Brain microvascular endothelial cell (primary cell): Measurements from ENCODE around the gene DRD3.

Experiments used
- DNase-seq: peaks from one replicate; pipeline ENCODE4 v3.0.0-alpha.2; 2020
- H3K27ac ChIP-seq: fragments of 250-450 bp; sonication (Bioruptor Pico); 2 replicates; pipeline ENCODE4 v1.5.1; 2020; ENCODE audit warnings: mild to moderate bottlenecking, moderate library complexity
- H3K27me3 ChIP-seq: fragments of 250-450 bp; sonication (Bioruptor Pico); replicated peaks from 2 replicates; pipeline ENCODE4 v1.5.1; 2020; ENCODE audit warnings: mild to moderate bottlenecking
- H3K36me3 ChIP-seq: fragments of 250-450 bp; sonication (Bioruptor Pico); replicated peaks from 2 replicates; pipeline ENCODE4 v1.5.1; 2020; ENCODE audit warnings: mild to moderate bottlenecking
- H3K4me3 ChIP-seq: 2 replicates; pipeline ENCODE4 v1.5.1; 2011; ENCODE audit warnings: low read depth, mild to moderate bottlenecking, control low read depth, low read length, moderate library complexity
- CTCF ChIP-seq: IDR thresholded peaks from 2 replicates; pipeline ENCODE4 v1.5.1; 2011; ENCODE audit warnings: low read depth, mild to moderate bottlenecking, moderate library complexity, low read length, control low read depth, inconsistent platforms; ENCODE audit errors: missing control alignments
- in situ Hi-C: cut with HindIII; loops from 2 replicates; pipeline ENCODE4 v1.10.0; 2017; ENCODE audit warnings: low sequenced_read_pairs, low pct_ligation_motif_present

The DRD3 gene

DNA sequence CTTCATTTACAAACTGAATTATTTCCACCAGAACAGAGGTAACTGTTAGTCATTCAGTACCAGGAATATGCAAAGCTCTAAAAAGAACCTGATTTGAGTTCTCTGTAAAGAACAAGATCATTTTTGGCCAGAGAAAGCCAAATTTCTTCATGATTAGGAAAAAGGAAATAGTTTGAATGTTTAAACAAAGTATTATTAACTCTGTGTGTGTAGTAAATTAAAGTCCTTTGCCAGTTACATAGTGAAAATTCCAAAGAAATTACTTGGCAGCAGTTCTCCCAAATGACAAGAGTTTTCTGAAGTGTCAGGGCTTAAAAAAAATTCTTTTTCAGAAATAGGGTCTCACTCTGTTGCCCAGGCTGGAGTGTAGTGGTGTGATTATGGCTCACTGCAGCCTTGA lies 97.8 kb downstream of the DRD3 start:
- H3K27ac ChIP-seq: no peak overlapping the region
- no peak for DNase-seq
- H3K27me3 ChIP-seq: no peaks in the 10 kb centered on the region
- in situ Hi-C loops: no loop called here
- no peak for TF ChIP-seq CTCF
- peaks cover 31% of the 10 kb centered on the region for H3K36me3 ChIP-seq
- no peak overlapping the region for H3K4me3 ChIP-seq

GRCh38 chr3:114080201-114080600 lies 98.7 kb downstream of the DRD3 start:
- H3K36me3 ChIP-seq: peaks cover 25% of the 10 kb centered on the region
- H3K4me3 ChIP-seq: no peak overlapping the region
- TF ChIP-seq CTCF: no peak
- no peak for DNase-seq
- in situ Hi-C loops: no loop called here
- no peak overlapping the region for H3K27ac ChIP-seq
- H3K27me3 ChIP-seq: no peaks in the 10 kb centered on the region

GRCh38 chr3:114079761-114080160 lies 99.1 kb downstream of the DRD3 start:
- H3K36me3 ChIP-seq: peaks cover 25% of the 10 kb centered on the region
- H3K4me3 ChIP-seq: no peak overlapping the region
- in situ Hi-C loops: no loop called here
- DNase-seq: peak; percentile 11
- no peak for TF ChIP-seq CTCF
- H3K27ac ChIP-seq: no peak overlapping the region
- H3K27me3 ChIP-seq: no peaks in the 10 kb centered on the region

- TF ChIP-seq CTCF: no peak
- H3K4me3 ChIP-seq: no peak overlapping the region
- H3K36me3 ChIP-seq: peaks cover 25% of the 10 kb centered on the region
- in situ Hi-C loops: no loop called here
- DNase-seq: no peak
- H3K27ac ChIP-seq: no peak overlapping the region
- H3K27me3 ChIP-seq: no peaks in the 10 kb centered on the region
Measured at GRCh38 chr3:114078126-114078525, 100.7 kb downstream of the DRD3 start.
